HepG2 (cell line): ENCODE data around the gene GPR149. TPM values are rescaled to one million over a fixed set of nuclear protein-coding genes. Genes with fewer than 3 reads are reported as not detected.
A peak's percentile ranks its signal among the peaks of the same experiment; 100 is the strongest.

Experiments
- ATM ChIP-seq: fragments of 450-650 bp; IDR thresholded peaks from 2 replicates; pipeline ENCODE4 v1.7.1; 2017; ENCODE audit warnings: mild to moderate bottlenecking, borderline replicate concordance
- HNRNPUL1 ChIP-seq: fragments of 200-400 bp; formaldehyde crosslinking; IDR thresholded peaks from 2 replicates; pipeline ENCODE4 v1.6.1; 2017; ENCODE audit warnings: low read depth, mild to moderate bottlenecking, low read length, moderate library complexity
- HOXA5 ChIP-seq: sonication (generic); formaldehyde crosslinking; IDR thresholded peaks from 2 replicates; pipeline ENCODE4 v1.4.0; 2020; ENCODE audit warnings: missing genetic modification reagents
- IKZF1 ChIP-seq: fragments of 450-650 bp; IDR thresholded peaks from 2 replicates; pipeline ENCODE4 v1.7.1; 2016
- ISX ChIP-seq: sonication (generic); formaldehyde crosslinking; conservative IDR thresholded peaks from 2 replicates; pipeline ENCODE4 v1.5.0; 2020; ENCODE audit warnings: missing genetic modification reagents
- NBN ChIP-seq: fragments of 450-650 bp; conservative IDR thresholded peaks from 2 replicates; pipeline ENCODE4 v1.6.1; 2017
- NR1H2 ChIP-seq: sonication (generic); formaldehyde crosslinking; IDR thresholded peaks from 2 replicates; pipeline ENCODE4 v1.8.1; 2022; ENCODE audit warnings: low read depth, missing genetic modification reagents, borderline replicate concordance
- RBAK ChIP-seq: sonication (generic); formaldehyde crosslinking; IDR thresholded peaks from 2 replicates; pipeline ENCODE4 v1.5.1; 2020; ENCODE audit warnings: mild to moderate bottlenecking, missing genetic modification reagents
- RFXAP ChIP-seq: sonication (generic); formaldehyde crosslinking; IDR thresholded peaks from 2 replicates; pipeline ENCODE4 v1.4.0; 2020; ENCODE audit warnings: missing genetic modification reagents, borderline replicate concordance
- TFAP4 ChIP-seq: sonication (generic); IDR thresholded peaks from 2 replicates; pipeline ENCODE4 v1.6.1; 2016; ENCODE audit warnings: low read depth, borderline replicate concordance
- ZMAT3 ChIP-seq: sonication (generic); formaldehyde crosslinking; conservative IDR thresholded peaks from 2 replicates; pipeline ENCODE4 v1.7.0; 2021; ENCODE audit warnings: missing genetic modification reagents
- ZNF280D ChIP-seq: sonication (generic); formaldehyde crosslinking; IDR thresholded peaks from 2 replicates; pipeline ENCODE4 v1.5.1; 2020; ENCODE audit warnings: mild to moderate bottlenecking, missing genetic modification reagents
- ZNF564 ChIP-seq: sonication (generic); formaldehyde crosslinking; IDR thresholded peaks from 2 replicates; pipeline ENCODE4 v1.8.1; 2023; ENCODE audit warnings: mild to moderate bottlenecking, missing genetic modification reagents
- ZNF574 ChIP-seq: sonication (generic); formaldehyde crosslinking; IDR thresholded peaks from 2 replicates; pipeline ENCODE4 v1.4.0; 2020; ENCODE audit warnings: missing genetic modification reagents
- ZNF672 ChIP-seq: sonication (generic); formaldehyde crosslinking; IDR thresholded peaks from 2 replicates; pipeline ENCODE4 v1.8.1; 2022; ENCODE audit warnings: missing genetic modification reagents
- ZNF709 ChIP-seq: sonication (generic); formaldehyde crosslinking; IDR thresholded peaks from 2 replicates; pipeline ENCODE4 v1.5.0; 2020; ENCODE audit warnings: mild to moderate bottlenecking, missing genetic modification reagents
- polyA plus RNA-seq, 8 experiments: library from polyadenylated mRNA; depleted of rRNA in 3 of 8; stranded (reverse) in 7 of 8; unstranded in 1 of 8; fragments of >200 nt; fragmentation: Illumina TruSeq in 4 of 8; extraction: Trizol in 4 of 8; gene quantifications; 2 replicates each; pipeline versions ENCODE4 v1.2.1 to v1.2.3, GENCODE V29; 2011 to 2016; ENCODE audit warnings: low read depth in 4 of 8, missing spikeins in 1 of 8, mixed read lengths in 1 of 8; ENCODE audit not compliant: insufficient read depth in 1 of 8
- total RNA-seq, 5 experiments: library from RNA; depleted of rRNA; stranded (reverse); fragments of >200 nt; fragmentation: Illumina TruSeq; extraction: Trizol; gene quantifications; 2 replicates each; pipeline ENCODE4 v1.2.3, GENCODE V29; 2016; ENCODE audit warnings: low read depth in 1 of 5
- TF ChIP-seq, protein P1 (sequence below): sonication (generic); formaldehyde crosslinking; IDR thresholded peaks from 2 replicates; pipeline ENCODE4 v1.5.0; 2020; ENCODE audit warnings: missing genetic modification reagents

Gene GPR149
- total and polyA plus RNA-seq, 2 of the 13 experiments (the other 11 are each of a cell fraction or from before 2014, with no cell fraction given): not detected

DNA sequence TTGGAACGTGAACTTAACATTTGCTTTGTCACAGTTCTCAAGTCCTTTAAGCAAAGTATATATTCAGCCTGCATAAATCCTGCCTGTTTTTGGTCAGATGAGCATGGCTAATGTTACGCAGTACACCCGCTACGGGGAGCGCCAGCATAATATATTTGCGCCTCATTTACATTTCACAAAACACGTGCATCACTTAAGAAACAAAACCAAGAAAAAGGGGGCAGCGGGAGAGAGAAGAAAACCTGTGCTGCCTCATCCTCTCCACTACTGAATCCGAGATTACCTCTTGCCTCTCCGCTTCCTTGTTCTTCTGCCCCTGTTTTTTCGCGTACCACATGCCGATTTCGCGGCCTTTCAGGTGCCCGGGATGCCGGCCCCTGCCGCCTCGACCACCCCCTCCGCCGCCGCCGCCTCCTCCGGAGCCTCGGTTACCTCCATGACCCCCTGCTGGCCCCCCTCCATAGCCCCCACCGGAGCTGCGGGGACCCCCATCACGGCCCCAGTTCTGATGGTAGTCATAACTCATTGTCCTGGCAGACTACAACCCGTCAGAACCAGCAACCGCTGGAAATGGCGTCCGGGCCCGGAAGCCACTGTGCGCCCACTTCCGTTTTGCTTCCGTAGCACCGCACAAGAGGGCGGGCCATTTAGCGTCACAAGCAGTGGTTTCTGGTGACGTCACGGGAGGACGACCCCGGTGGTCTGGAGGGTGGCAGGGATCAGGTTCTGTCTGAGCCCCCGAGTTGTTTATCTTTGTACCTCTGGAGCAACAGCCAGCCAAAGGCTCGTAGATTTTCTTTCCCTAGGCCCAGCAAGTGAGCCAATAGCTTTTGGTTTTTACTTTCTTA lies 105.9 kb downstream of the GPR149 start, which contains the start of gene DHX36 (continued):
- TF ChIP-seq ZNF280D (CRISPR knock-in tag) (no peak; the same call in 1 of the 2 replicates), NR1H2 (CRISPR knock-in tag) (no peak), ZMAT3 (CRISPR knock-in tag) (no peak), ATM (no peak), ZNF709 (CRISPR knock-in tag) (no peak), TFAP4 (peak; percentile 30; the same call in 1 of the 2 replicates), IKZF1 (no peak), ISX (no peak), NBN (no peak), HNRNPUL1 (no peak), ZNF672 (no peak), RFXAP (CRISPR knock-in tag) (no peak), ZNF564 (no peak), ZNF574 (CRISPR knock-in tag) (peak; percentile 82), RBAK (CRISPR knock-in tag) (no peak), HOXA5 (CRISPR knock-in tag) (no peak)
- TF ChIP-seq, protein P1, sequence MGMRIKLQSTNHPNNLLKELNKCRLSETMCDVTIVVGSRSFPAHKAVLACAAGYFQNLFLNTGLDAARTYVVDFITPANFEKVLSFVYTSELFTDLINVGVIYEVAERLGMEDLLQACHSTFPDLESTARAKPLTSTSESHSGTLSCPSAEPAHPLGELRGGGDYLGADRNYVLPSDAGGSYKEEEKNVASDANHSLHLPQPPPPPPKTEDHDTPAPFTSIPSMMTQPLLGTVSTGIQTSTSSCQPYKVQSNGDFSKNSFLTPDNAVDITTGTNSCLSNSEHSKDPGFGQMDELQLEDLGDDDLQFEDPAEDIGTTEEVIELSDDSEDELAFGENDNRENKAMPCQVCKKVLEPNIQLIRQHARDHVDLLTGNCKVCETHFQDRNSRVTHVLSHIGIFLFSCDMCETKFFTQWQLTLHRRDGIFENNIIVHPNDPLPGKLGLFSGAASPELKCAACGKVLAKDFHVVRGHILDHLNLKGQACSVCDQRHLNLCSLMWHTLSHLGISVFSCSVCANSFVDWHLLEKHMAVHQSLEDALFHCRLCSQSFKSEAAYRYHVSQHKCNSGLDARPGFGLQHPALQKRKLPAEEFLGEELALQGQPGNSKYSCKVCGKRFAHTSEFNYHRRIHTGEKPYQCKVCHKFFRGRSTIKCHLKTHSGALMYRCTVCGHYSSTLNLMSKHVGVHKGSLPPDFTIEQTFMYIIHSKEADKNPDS (CRISPR knock-in tag): no peak
